CD4-positive, alpha-beta T cell treated with Interleukin-2 at 100 ng/mL for 4 hours (primary cell): Measurements from ENCODE around the gene ABL2.
"Not testable (repeated sequence)": the region's sequence is repeated elsewhere in the genome, so short reads cannot be mapped to it uniquely, and the experiment has no call there.

Experiments used
- DNase-seq: peaks from one replicate; pipeline ENCODE4 v3.0.0-alpha.2; 2020; ENCODE audit warnings: low spot score

ABL2 gene

DNA sequence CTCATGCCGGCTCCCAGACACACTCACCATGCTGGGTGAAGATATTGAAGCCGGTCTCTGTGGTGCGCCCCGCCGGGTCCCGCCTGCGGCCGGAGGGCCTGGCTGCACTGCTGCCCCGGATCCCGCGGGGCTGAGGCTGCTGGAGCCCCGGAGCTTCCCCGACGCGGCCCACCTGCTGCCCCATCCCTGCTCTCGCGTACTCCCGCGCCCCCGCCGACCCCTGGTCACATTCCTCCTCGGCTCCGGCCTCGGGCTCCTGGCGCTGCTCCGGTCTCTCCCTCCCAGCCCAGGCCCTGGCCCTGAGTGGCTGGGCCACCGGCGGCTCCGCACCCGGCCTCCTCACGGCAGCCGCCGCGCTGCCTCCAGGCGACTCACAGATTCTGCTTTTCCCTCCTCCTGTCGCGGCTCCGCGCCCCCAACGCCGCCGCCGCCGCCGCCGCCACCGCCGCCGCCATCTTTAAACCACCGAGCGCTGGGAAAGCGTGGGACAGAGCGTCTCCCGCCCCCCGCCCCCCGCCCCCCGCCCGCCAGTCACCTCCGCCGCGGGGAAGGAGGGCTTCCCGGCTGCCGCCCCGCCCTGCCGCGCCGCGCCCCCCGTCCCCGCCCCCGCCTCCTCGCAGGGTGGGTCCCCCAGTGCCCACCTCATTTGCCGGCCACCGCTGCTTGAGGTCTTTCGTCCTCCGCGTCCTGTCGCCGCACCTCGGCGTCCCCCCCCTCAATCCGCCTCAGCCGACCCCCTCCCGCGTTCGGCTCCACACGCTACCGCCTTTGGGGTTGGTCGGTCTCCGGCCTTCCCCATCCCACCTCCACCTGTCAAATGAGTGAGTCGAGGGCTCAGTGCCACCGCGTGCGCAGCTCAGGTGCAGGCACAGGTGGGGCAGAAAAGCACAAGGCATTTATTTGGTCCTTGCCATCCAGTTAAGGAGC lies at the start of gene ABL2:
ABL2 (minus strand) TSS at position 464 of the 927 bp plus-strand sequence; CDS start at position 184, 280 bp downstream.
- peak; percentile 52 for DNase-seq

DNA sequence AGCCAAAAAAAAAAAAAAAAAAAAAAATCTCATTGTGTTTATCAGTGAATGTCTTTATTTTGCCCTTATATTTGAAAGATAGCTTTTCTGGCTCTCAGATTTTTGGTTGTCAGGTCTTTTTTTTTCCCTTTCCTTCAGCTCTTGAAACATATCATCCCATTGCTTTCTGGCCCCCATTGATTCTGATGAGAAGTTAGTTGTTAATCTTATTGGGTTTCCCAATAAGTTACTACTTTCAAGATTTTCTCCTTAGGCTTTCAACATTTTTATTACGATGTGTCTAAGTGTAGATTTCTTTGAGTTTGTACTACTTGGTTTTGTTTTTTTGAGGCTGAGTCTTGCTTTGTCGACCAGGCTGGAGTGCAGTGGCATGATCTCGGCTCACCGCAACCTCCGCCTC lies 49.4 kb upstream of the ABL2 start:
- DNase-seq, result no peak

DNA sequence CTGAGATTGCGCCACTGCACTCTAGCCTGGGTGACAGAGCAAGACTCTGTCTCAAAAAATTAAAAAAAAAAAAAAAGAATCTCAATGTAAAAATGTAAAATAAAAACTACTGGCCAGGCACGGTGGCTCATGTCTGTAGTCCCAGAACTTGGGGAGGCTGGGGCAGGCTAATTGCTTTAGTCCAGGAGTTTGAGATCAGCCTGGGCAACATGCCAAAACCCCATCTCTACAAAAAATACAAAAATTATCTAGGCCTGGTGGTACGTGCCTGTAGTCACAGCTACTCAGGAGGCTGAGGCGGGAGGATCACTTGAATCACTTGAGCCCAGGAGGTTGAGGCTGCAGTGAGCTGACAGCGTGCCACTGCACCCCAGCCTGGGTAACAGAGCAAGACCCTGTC lies 44.9 kb upstream of the ABL2 start:
- DNase-seq, result not testable (repeated sequence)

DNA sequence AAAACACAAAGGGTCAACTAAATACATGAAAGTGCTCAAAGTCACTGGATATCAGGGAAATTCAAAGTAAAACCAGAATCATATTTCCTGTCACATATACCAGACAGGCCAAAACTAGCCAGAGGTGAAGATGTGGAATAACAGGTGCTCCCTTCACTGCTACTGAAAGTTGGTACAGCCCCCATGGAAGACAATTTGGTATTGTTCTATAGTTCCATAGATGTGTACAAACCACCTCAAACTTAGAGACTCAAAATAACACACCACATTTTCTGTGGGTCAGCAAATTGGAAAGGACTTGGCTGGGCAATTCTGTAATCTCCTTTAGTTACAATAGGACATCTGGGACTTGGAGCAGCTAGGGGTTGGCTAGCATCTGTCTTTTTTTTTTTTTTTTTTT lies 39.6 kb upstream of the ABL2 start:
- no peak for DNase-seq

DNA sequence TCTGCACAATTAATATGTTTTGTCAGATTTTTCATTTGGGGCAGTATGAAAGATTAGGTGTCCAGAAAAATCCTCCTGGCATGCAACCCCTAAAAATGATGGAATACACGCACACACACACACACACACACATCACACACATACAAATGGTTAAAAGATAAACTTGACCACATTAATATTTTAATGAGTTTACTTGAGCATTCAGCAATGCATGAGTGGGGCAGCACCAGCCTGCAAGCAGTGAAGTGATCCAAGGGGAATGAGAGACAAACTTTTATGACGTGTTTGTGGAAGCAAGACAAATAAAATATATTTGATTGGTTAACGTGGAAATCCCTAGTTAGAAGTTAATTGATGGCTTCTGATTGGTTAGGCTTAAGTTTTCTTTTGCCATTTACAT lies 35.0 kb upstream of the ABL2 start:
- no peak for DNase-seq

DNA sequence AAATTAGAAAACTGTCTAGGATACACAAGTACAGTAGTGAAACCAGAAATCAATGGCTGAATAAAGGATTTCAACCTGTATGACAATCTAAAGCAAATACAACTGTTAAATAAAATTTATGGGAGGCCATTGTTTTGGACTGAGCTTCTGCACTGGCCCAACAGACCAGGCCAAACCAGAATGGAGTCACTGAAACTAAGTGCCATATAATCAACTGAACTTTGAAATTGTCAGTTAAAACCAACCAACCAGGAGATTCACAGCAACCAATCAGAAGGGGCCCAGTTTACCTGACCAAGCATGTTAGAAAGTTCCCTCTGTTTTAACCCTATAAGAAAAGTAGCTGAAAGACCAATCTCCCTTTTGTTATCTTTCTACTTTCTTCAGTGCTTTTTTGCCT lies 33.6 kb upstream of the ABL2 start:
- no peak for DNase-seq

DNA sequence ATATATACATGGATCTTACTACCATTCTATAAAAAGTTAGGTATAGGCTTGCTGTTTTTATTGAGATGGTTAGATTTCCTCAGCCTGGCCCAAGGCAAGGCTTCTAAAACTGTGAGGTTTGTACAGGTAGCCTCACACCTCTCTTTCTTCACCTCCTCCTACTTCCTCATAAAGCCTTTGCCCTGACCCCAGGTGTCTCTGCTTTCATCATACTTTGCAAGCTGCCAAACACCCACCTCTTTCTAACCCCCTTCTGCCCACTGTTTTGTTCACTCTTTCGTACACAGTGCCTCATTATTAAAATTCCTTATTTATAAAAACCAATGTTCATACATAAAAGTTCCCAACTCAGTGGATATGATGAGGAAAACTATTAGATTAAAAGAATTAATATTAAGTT lies 32.7 kb upstream of the ABL2 start:
- no peak for DNase-seq

DNA sequence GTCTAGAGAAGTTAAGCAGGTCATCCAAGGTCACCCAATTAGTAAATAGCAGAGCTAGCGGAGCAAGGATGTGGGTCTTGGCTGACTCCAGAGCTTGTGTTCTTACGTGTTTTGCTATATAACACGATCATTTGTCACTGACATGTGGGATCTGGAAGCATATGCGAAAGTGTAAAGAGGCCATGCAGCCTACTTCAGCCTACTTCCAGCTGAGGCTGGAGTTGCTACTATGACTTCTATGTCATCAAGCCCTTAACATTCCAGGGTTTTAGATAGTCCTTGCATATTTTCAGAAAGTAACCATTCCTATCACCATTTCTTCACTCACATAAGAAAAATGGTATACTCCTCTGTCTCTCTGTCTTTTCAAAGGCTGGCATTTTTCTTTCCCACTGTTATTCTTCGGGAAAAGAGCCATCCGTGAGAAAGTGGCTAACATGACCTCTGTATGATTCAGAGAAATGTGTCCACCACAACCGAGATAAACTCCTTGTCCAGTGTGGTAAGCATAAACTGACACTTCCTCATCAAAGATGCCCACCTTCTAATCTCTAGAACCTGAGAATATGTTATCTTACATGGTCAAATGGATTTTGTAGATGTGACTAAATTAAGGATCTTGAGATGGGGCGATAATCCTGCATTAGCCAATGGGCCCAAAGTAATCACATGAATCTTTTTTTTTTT lies 24.0 kb upstream of the ABL2 start:
- DNase-seq, result no peak

DNA sequence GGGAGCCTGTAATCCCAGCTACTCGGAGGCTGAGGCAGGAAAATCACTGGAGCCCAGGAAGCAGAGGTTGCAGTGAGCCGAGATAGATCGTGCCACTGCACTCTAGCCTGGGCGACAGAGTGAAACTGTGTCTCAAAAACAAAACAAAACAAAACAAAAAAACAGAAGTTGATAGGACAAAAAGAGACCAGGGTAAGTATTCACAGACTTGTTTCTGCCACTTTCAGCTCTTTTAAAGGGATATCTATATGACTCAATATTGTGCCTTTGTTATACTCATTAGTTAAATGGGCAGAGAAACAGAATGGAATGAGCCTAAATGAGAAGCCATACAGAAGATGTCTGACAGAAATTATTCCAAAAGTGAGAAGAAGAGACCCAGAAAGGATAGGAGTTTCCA lies 23.1 kb upstream of the ABL2 start:
- no peak for DNase-seq

DNA sequence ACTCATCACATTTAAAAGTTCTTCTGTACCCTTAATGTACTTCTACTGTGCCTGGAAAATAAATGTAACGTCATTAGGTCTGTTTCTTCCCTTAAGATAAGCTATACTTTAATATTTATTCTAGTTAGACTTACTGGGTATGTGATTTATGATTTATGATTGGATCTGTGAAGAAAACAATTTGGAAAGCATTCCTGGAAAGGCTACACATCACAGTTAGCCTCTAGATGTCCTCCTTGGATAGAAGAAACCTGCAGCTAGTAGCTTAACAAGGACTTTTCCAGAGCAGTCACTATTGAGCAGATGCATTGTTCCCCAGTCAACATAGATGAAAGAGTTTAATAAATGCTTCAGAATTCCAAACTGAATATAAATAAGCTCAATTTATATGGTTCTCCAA lies 22.2 kb upstream of the ABL2 start:
- DNase-seq, result peak; percentile 35

DNA sequence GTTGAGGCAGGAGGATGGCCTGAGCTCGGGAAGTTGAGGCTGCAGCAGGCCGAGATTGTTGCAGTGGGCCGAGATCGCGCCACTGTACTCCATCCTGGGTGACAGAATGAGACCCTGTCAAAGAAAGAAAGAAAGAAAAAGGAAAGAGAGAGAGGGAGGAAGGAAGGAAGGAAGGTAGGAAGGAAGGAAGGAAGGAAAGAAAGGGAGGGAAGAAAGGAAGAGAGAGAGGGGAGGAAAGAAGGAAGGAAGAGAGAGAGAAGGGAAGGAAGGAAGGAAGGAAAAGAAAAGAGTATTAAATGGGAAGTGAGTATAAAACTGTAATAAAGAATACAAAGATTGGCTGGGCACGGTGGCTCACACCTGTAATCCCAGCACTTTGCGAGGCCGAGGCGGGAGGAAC lies 18.4 kb upstream of the ABL2 start:
- no peak for DNase-seq

DNA sequence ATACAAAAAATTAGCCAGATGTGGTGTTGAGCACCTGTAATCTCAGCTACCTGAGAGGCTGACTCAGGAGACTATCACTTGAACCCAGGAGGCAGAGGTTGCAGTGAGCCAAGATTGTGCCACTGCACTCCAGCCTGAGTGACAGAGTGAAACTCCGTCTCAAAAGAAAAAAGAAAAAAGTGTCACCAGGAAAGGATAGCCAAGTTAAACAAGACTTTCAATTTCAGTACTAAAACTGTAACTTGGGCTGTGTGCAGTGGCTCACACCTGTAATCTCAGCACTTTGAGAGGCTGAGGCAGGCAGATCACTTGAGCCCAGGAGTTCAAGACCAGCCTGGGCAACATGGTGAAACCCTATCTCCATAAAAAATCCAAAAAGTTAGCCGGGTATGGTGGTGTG lies 15.9 kb upstream of the ABL2 start:
- DNase-seq, result not testable (repeated sequence)

DNA sequence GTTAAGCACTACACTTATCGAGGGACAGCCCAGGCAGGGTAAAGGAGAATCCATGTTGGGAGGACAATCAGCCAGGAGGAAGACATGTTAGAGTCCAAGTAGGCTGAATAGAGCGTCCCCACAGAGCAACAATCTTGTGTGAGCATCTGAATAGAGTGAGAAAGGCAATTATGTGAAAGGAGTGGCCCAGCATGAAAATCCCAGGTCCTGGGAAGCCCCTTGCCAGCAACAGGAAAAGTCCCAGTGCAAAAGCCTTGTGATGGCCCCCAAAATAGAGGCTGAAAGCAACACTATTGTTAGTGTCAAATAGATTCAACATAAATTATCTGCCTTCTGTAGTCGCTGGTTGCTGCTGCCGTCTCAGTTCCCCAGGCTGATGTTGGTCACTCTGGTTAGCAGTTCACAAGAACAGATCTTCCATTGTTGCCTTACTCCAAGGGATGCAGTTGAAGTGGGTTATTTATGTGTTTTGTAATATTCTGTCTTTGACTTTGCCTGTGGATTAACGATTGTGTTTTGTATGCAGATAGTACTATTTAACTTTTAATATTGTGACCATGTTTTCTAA lies 12.1 kb upstream of the ABL2 start:
- DNase-seq, result no peak

DNA sequence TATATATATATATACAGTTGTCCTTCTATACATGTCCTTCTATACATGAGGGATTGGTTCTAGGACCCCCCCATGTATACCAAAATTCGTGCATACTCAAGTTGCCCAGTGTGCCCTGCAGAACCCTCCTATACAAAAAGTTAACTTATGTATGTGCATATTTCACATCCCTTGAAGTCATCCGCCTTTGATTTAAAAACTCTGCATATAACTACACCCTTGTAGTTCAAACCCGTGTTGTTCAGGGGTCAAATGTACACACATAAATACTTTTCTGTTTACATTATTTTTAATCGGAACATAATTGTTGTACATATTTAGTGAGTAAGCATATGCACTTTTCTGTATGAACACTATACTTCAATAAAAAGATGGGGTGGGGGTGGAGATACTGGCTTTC lies 7.7 kb upstream of the ABL2 start:
- no peak for DNase-seq

DNA sequence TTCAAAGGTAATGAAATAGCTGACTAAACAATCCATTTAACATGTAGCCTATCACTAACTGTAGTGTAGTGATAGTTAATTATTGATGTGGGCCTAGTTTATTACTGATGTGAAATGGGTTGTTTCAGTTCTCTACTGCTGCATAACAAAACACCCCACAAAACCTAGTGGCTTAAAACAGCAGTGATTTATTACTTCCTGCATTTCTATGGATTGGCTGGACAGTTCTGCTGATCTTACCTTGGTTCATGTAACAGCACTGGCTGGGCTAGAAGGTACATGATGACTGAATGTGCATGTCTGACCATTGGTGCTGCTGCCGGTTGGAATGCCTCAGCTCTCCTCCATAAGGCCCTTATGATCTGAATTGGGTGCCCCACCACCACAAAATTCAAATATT lies 5.4 kb upstream of the ABL2 start:
- DNase-seq, result no peak

DNA sequence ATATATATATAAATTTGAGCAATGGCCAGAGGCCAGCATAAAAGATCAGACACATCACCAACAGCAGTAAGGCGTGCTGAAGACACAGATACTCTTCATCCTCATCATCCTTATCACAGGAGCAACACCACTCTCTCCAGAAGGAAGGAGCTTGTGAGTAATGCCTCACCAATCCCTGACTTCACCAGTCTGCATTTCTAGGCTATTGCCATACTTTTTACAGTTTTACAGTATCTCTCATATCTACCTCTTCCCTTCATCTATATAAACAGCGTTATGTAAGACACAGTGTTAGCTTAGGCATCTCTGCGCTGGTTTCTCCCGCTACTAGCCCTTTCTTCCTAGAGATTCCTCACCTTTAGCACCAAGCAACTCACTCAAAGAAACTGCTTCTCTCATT lies 2.4 kb upstream of the ABL2 start:
- DNase-seq, result no peak

DNA sequence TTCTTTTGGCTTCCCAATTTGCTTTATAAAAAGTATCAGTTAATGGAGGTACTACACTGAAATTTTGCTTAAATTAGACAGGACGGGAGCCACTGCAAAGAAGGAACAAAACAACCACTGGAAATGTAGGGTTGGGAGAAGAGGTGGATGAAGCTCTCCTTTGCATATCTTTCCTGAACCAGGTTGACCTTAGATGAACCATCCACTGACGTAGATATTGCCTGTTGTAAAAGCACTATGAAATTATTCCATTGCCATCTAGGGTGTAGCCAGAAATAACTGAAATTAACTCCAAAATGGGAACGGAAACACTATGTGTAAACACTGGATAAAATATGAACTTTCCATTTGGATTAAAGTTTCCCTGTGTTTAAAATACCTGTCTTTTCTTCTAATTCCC lies 1.2 kb upstream of the ABL2 start:
- DNase-seq, result no peak

DNA sequence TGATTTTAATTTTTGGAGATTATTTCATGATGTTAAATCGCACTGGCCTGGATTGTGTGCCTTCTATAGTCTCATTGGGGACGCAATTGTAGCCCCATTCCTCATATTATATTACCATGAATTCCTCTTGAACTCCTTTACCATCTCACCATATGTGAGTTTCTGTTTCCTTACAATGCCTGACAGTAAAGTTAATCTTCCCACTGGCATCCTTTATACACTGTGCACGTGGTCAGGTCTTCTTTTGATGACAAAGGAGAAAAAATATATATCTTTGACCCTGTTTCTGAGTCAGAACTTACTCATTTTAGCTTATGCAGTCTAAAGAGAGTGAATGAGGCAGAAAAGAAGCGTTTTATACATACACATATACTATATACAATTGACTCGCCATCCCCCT lies 774 bp upstream of the ABL2 start:
- DNase-seq, result peak; percentile 7

DNA sequence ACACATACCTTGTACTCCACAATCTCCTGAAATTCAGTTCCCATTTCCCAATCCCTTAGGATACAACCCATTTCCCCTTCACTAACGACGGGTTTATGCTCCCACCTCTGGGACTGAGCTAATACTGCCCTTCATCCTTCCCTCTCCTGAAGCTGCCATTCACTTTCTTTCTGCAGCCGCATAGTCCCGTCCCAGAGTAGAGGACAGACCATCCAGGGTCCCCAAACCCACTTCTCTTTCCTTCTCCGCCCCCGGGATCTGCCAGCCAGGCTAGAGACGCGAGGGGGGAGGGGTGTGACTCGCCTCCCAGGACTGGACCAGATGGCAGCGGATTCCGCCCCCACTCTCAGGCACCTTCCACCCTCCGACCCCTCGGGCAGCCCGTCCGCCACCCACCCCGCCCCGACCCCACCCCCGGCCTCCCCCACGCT lies 679 bp downstream of the ABL2 start:
- DNase-seq, result no peak

DNA sequence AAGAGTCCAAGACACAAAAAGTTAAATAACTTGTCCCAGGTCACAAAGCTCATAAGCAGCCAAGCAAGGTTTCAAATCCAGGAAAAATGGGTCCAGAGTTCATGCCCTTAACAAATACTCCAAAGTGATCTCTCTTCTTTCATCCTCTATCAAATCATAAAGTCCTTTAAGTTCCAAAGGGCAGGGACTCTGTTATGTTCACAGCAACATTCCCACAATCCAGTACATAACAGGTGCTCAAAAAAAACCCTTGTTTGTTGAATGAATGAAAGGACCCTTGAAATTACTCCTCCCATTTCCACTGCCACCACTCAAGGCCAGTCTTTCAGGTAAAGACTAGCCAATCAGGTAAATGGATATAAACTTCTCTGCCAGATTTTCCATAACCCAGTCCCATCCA lies 2.7 kb downstream of the ABL2 start:
- DNase-seq, result no peak

DNA sequence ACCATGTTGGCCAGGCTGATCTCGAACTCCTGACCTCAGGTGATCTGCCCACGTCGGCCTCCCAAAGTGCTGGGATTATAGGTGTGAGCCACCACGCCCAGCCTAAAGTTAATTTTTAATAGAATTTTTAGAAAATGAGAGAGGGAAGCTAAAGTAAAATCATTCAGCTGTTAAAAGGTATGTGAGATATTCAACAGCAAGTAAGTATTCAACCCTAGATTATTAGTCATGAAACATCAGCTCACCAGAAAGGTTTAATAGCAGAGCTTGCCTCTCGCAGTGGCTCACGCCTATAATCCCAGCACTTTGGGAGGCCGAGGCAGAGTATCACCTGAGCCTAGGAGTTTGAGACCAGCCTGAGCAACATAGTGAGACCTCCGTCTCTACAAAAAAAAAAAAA lies 5.0 kb downstream of the ABL2 start:
- not testable (repeated sequence) for DNase-seq

DNA sequence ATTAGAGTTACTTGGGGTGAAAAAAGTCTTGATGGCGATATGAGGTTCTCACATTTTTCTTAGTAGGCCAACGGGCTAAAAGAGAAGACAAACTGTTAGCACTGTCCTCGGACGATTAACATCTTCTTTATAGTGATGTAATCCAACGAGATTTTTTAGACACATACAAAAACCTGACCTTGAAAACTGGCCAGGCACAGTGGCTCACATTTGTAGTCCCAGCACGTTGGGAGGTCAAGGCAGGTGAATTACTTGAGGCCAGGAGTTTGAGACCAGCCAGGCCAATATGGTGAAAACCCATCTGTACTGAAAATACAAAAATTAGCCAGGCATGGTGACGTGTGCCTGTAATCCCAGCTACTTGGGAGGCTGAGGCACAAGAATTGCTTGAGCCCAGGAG lies 8.4 kb downstream of the ABL2 start:
- DNase-seq, result not testable (repeated sequence)

DNA sequence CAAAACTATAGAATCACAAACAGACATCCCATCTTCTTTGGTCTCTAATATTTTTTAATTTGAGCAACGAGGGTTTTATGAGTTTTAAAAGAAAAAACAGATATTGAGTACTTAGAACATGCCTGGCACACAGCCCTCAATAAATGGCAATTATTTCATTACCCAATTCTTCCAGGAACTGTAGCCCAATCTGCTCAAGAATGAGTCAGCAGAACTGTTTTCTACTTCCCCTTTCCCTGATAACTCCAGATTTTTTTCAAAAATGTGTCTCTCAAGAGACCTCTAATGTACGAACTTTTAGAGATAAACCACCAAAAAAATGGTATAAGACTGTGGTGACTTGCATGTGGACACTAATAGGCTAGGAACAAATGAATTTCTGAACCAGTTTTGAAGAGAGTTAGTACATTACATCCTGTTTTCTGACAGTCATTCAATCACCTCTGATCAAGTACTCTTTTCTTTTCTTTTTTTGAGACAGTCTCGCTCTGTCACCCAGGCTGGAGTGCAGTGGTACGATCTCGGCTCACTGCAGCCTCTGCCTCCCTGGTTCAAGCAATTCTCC lies 11.5 kb downstream of the ABL2 start:
- no peak for DNase-seq
